Ascending aorta (tissue), 2 donors: ENCODE data around the gene TP53AIP1. TPM values are rescaled to one million over a fixed set of nuclear protein-coding genes. Genes with fewer than 3 reads are reported as not detected.

Experiments
- DNase-seq, 2 donors: peaks; one replicate each; pipeline ENCODE4 v3.0.0-alpha.2; 2019; ENCODE audit warnings: low spot score in 2 of 2
- H3K27ac ChIP-seq, 2 donors: fragments of 200-600 bp; sonication (generic); one replicate each; pipeline ENCODE4 v1.5.1; 2016 to 2017; ENCODE audit warnings: mild to moderate bottlenecking in 1 of 2
- H3K27me3 ChIP-seq: fragments of 200-600 bp; sonication (generic); one replicate; pipeline ENCODE4 v1.5.1; 2017
- H3K36me3 ChIP-seq, 2 donors: fragments of 200-600 bp; sonication (generic); one replicate each; pipeline ENCODE4 v1.5.1; 2016
- H3K4me1 ChIP-seq, 2 donors: fragments of 200-600 bp; sonication (generic); one replicate each; pipeline ENCODE4 v1.5.1; 2016 to 2017; ENCODE audit warnings: mild to moderate bottlenecking in 1 of 2
- H3K4me3 ChIP-seq, 2 donors: fragments of 200-600 bp; sonication (generic); one replicate each; pipeline ENCODE4 v1.5.1; 2016 to 2017; ENCODE audit warnings: mild to moderate bottlenecking in 1 of 2
- H3K9me3 ChIP-seq, 2 donors: fragments of 200-600 bp; sonication (generic); one replicate each; pipeline ENCODE4 v1.5.1; 2016
- intact Hi-C: fragments of 100-400 bp; cut with DNase I; formaldehyde crosslinking; loops from one replicate; pipeline ENCODE4 v1.15.1; 2023
- total RNA-seq: library from RNA; depleted of rRNA; stranded (reverse); fragments of >200 nt; gene quantifications from one replicate; pipeline ENCODE4 v1.1.0, GENCODE V29; 2016
- TF ChIP-seq, protein P1 (sequence below), 3 experiments: fragments of 200-600 bp in 2 of 3; fragments of 450-650 bp in 1 of 3; sonication (generic) in 2 of 3; IDR thresholded peaks; one replicate each; pipeline ENCODE4 v1.5.1; 2016 to 2019; ENCODE audit warnings: antibody characterized with exemption in 3 of 3, mild to moderate bottlenecking in 1 of 3, moderate library complexity in 1 of 3

Gene TP53AIP1
- total RNA-seq, 1 donor from 2014 or later = not detected

GRCh38 chr11:128919216-128919615, 23.5 kb downstream of the TP53AIP1 start:
- Histone ChIP-seq H3K4me3 (no peak overlapping the region), H3K9me3 (no peaks in the 10 kb centered on the region), H3K36me3 (no peaks in the 10 kb centered on the region), H3K27ac (no peak overlapping the region), H3K4me1 (no peaks in the 10 kb centered on the region), H3K27me3 (no peaks in the 10 kb centered on the region)
- TF ChIP-seq, protein P1, sequence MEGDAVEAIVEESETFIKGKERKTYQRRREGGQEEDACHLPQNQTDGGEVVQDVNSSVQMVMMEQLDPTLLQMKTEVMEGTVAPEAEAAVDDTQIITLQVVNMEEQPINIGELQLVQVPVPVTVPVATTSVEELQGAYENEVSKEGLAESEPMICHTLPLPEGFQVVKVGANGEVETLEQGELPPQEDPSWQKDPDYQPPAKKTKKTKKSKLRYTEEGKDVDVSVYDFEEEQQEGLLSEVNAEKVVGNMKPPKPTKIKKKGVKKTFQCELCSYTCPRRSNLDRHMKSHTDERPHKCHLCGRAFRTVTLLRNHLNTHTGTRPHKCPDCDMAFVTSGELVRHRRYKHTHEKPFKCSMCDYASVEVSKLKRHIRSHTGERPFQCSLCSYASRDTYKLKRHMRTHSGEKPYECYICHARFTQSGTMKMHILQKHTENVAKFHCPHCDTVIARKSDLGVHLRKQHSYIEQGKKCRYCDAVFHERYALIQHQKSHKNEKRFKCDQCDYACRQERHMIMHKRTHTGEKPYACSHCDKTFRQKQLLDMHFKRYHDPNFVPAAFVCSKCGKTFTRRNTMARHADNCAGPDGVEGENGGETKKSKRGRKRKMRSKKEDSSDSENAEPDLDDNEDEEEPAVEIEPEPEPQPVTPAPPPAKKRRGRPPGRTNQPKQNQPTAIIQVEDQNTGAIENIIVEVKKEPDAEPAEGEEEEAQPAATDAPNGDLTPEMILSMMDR (IDR thresholded peaks at IDR 0.05) = no peak
- no peak for DNase-seq
- intact Hi-C loops = no loop called here

GRCh38 chr11:128917144-128917724, 25.4 kb downstream of the TP53AIP1 start:
- DNase-seq = no peak
- H3K27ac ChIP-seq = no peak overlapping the region
- intact Hi-C loops = no loop called here

GRCh38 chr11:128916681-128917080, 26.0 kb downstream of the TP53AIP1 start:
- TF ChIP-seq, protein P1 (IDR thresholded peaks at IDR 0.05) = no peak
- Histone ChIP-seq H3K36me3 (no peaks in the 10 kb centered on the region), H3K27me3 (no peaks in the 10 kb centered on the region), H3K9me3 (no peaks in the 10 kb centered on the region), H3K4me1 (no peaks in the 10 kb centered on the region), H3K27ac (no peak overlapping the region), H3K4me3 (no peak overlapping the region)
- intact Hi-C loops = no loop called here
- DNase-seq = no peak

More at GRCh38 chr11:128917144-128917724, 25.4 kb downstream of the TP53AIP1 start:
- no peak overlapping the region for H3K4me3 ChIP-seq
- no peaks in the 10 kb centered on the region for H3K4me1 ChIP-seq
- no peaks in the 10 kb centered on the region for H3K9me3 ChIP-seq
- TF ChIP-seq, protein P1 (IDR thresholded peaks at IDR 0.05) = no peak
- no peaks in the 10 kb centered on the region for H3K27me3 ChIP-seq
- no peaks in the 10 kb centered on the region for H3K36me3 ChIP-seq

- intact Hi-C loops = no loop called here
- Histone ChIP-seq H3K27ac (no peak overlapping the region), H3K9me3 (no peaks in the 10 kb centered on the region), H3K4me1 (no peaks in the 10 kb centered on the region), H3K27me3 (no peaks in the 10 kb centered on the region), H3K36me3 (no peaks in the 10 kb centered on the region), H3K4me3 (no peak overlapping the region)
- TF ChIP-seq, protein P1 (IDR thresholded peaks at IDR 0.05) = no peak
- DNase-seq = no peak
These were observed 26.6 kb downstream of the TP53AIP1 start for GRCh38 chr11:128916037-128916572.

DNA sequence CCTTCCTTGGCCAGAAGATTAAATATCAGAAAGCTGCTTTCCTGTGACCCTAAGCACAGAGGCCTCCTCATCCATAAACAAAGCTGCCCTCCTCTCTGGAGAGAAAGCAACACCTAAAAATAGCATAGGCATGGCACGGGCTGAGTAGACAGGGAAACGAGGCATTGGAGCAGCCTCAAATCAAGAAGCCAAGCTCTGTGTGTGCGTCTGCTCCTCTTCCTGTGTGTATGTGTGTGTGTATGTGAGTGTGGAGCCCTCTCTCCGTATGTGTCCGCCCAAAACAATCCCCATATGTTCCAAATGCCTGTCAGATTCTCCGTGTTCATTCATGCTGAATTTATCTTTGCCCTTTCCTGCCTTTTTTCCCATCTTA, 27.5 kb downstream of the TP53AIP1 start:
- TF ChIP-seq, protein P1 (IDR thresholded peaks at IDR 0.05) = no peak
- H3K27ac ChIP-seq = no peak overlapping the region
- H3K36me3 ChIP-seq = no peaks in the 10 kb centered on the region
- H3K4me3 ChIP-seq = no peak overlapping the region
- no peaks in the 10 kb centered on the region for H3K9me3 ChIP-seq
- no peak for DNase-seq
- no peaks in the 10 kb centered on the region for H3K4me1 ChIP-seq
- intact Hi-C loops = no loop called here
- no peaks in the 10 kb centered on the region for H3K27me3 ChIP-seq
